Activated CD4-positive, alpha-beta T cell treated with anti-CD3 and anti-CD28 coated beads, Interleukin-2, amount 50 U/mL, for 24 hours (primary cell): ENCODE data around the gene TRPM8.

Experiments used
- DNase-seq, 2 donors: peaks; one replicate each; pipeline ENCODE4 v3.0.0-alpha.2; 2020; ENCODE audit warnings: low read depth in 1 of 2, low spot score in 1 of 2

Gene TRPM8

GRCh38 chr2:233999182-233999581 lies 82.0 kb downstream of the TRPM8 start:
- DNase-seq: no peak

GRCh38 chr2:234001380-234002160 lies 84.4 kb downstream of the TRPM8 start:
- no peak for DNase-seq

- no peak for DNase-seq
Observed at GRCh38 chr2:234002281-234002680, 85.1 kb downstream of the TRPM8 start.

GRCh38 chr2:234003972-234004617 lies 86.9 kb downstream of the TRPM8 start:
- DNase-seq: no peak

- no peak for DNase-seq
Observed at GRCh38 chr2:234005126-234005525, 88.0 kb downstream of the TRPM8 start.

- no peak for DNase-seq
Observed at GRCh38 chr2:234006501-234006900, 89.3 kb downstream of the TRPM8 start.

GRCh38 chr2:234014427-234014826 lies 97.3 kb downstream of the TRPM8 start:
- no peak for DNase-seq

- no peak for DNase-seq
Observed at GRCh38 chr2:234015861-234016260, 98.7 kb downstream of the TRPM8 start.

- no peak for DNase-seq
Observed at GRCh38 chr2:234019896-234020295, 102.7 kb downstream of the TRPM8 start.

GRCh38 chr2:234020332-234020731 lies 103.2 kb downstream of the TRPM8 start:
- no peak for DNase-seq

GRCh38 chr2:234022424-234022823 lies 105.3 kb downstream of the TRPM8 start:
- DNase-seq: no peak

- DNase-seq: no peak
Observed at GRCh38 chr2:234024304-234024703, 107.1 kb downstream of the TRPM8 start.

GRCh38 chr2:234025466-234025865 lies 108.3 kb downstream of the TRPM8 start:
- DNase-seq: no peak

GRCh38 chr2:234025891-234026401 lies 108.8 kb downstream of the TRPM8 start:
- DNase-seq: no peak

- DNase-seq: no peak
Observed at GRCh38 chr2:234026693-234027254, 109.6 kb downstream of the TRPM8 start.

GRCh38 chr2:234027641-234028040 lies 110.5 kb downstream of the TRPM8 start:
- no peak for DNase-seq

GRCh38 chr2:234029150-234029733 lies 112.1 kb downstream of the TRPM8 start:
- DNase-seq: no peak

GRCh38 chr2:234031207-234031606 lies 114.0 kb downstream of the TRPM8 start:
- DNase-seq: no peak

- DNase-seq: no peak
Observed at GRCh38 chr2:234032279-234032856, 115.2 kb downstream of the TRPM8 start.

- no peak for DNase-seq
Observed at GRCh38 chr2:234033174-234033573, 116.0 kb downstream of the TRPM8 start.

GRCh38 chr2:234033885-234034284 lies 116.7 kb downstream of the TRPM8 start:
- no peak for DNase-seq
